Measurements from ENCODE around the gene COL4A1. TPM values are rescaled to one million over a fixed set of nuclear protein-coding genes. Genes with fewer than 3 reads are reported as not detected.
"Not testable (repeated sequence)": the region's sequence is repeated elsewhere in the genome, so short reads cannot be mapped to it uniquely, and the experiment has no call there.

COL4A1 gene
- total RNA-seq, 6 donors from 2014 or later: 81.7 to 309 (median 167) TPM

DNA sequence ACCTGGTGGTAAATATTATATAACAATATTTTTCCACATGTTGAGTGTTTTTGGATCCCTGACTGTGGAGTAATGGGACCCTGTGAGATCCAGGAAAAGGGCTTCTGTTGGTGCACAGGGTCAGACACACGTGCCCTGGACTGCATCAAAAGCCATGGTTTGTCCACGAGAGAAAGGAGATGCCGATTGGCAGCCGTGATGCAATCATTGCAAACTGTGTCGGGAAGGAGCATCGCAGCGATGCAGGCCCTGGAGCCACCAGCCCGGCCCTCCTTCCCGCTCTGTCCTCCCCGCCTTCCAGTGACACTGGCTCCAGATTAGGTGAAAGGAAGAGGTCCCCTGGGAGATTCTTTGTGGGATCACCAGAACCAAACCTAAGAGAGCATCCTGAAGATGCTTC lies 9.2 kb upstream of the COL4A1 start:
- DNase-seq (no peak), ATAC-seq (ENCODE audit: low FRiP score in 2 of 2) (no peak)
- peaks cover 0 to 13% (median 0%) of the 10 kb centered on the region in 4 donors for H3K36me3 ChIP-seq
- H3K4me1 ChIP-seq: peaks cover 31 to 55% (median 37%) of the 10 kb centered on the region in 4 donors
- peak overlapping the region in 1 of 4 donors; percentile 40 for H3K27ac ChIP-seq
- TF ChIP-seq EP300 (IDR thresholded peaks at IDR 0.05) (no peak), POLR2A (IDR thresholded peaks at IDR 0.05) (no peak), POLR2AphosphoS5 (IDR thresholded peaks at IDR 0.05) (no peak)
- TF ChIP-seq, protein P1, sequence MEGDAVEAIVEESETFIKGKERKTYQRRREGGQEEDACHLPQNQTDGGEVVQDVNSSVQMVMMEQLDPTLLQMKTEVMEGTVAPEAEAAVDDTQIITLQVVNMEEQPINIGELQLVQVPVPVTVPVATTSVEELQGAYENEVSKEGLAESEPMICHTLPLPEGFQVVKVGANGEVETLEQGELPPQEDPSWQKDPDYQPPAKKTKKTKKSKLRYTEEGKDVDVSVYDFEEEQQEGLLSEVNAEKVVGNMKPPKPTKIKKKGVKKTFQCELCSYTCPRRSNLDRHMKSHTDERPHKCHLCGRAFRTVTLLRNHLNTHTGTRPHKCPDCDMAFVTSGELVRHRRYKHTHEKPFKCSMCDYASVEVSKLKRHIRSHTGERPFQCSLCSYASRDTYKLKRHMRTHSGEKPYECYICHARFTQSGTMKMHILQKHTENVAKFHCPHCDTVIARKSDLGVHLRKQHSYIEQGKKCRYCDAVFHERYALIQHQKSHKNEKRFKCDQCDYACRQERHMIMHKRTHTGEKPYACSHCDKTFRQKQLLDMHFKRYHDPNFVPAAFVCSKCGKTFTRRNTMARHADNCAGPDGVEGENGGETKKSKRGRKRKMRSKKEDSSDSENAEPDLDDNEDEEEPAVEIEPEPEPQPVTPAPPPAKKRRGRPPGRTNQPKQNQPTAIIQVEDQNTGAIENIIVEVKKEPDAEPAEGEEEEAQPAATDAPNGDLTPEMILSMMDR (IDR thresholded peaks at IDR 0.05): no peak
- H3K9me3 ChIP-seq: no peaks in the 10 kb centered on the region
- WGBS, 2 donors: 79 to 84% methylated on average over 10 of the region's 10 CpGs
- no peaks in the 10 kb centered on the region for H3K27me3 ChIP-seq
- no peak overlapping the region for H3K4me3 ChIP-seq

DNA sequence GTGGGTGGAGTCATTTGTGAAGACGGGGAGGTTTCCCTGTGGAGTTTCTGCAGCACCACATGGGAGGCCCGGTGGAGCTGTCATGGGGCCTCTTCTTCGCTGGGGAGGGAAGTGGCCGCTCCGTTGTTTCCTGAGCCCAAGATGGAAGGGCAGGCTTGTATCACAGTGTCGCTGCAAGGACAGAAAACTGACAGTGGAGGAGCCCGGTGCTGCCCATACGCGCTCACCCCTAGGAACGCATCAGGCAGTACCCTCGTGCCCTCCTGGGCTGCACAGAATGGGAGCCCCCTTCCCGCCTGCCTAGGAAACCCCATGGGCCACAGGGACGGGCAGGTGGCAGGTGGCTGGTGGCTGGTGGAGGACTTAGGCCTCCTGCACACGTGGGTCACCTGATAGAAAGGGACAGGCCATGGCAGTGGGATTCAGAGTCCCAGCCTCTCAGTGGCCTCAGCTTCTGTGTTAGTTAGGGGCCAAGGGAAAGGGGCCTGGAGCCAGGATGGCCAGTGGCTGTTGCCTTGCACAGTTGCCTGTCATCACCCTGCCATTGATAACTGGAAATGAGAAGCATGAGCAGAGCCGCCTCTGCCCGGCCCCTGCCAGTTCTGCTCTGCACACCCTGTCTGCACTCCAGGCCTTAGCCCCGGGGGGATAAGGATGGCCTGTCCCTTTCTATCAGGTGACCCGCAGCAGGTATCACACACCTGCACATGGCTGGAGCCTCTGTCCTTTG lies 7.7 kb upstream of the COL4A1 start:
- Histone ChIP-seq H3K36me3 (peaks cover 0 to 13% (median 0%) of the 10 kb centered on the region in 4 donors), H3K9me3 (no peaks in the 10 kb centered on the region), H3K4me3 (no peak overlapping the region), H3K27me3 (no peaks in the 10 kb centered on the region), H3K27ac (peak overlapping the region in 3 of 4 donors; percentile 26 to 57 (median 40)), H3K4me1 (peaks cover 36 to 54% (median 39%) of the 10 kb centered on the region in 4 donors)
- TF ChIP-seq, protein P1 (IDR thresholded peaks at IDR 0.05): no peak
- 76 to 77% methylated on average over 14 to 18 of the region's 18 CpGs for WGBS, 2 donors
- DNase-seq (peak in 1 of 2 donors; percentile 46), ATAC-seq (ENCODE audit: low FRiP score in 2 of 2) (no peak)

DNA sequence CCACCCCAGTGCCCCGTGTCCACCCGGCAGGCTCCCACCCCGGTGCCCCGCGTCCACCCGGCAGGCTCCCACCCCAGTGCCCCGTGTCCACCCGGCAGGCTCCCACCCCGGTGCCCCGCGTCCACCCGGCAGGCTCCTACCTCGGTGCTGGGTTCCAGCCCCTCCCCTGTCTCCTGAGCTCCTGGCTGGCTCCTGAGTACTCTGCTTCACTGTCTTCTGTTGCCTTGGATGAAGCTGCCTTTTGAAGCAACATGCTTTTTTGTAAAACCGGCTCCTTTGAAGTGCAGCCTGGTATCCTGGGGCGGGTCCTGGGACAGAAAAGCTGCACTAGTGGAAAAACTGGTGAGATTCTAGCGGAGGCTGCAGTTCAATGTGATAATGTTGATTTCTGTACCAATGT lies 6.8 kb upstream of the COL4A1 start:
- Histone ChIP-seq H3K27ac (peak overlapping the region in 1 of 4 donors; percentile 57), H3K36me3 (peaks cover 0 to 17% (median 0%) of the 10 kb centered on the region in 4 donors), H3K4me3 (peak overlapping the region in 1 of 4 donors; percentile 14), H3K4me1 (peaks cover 30 to 51% (median 40%) of the 10 kb centered on the region in 4 donors)
- not testable (repeated sequence) for DNase-seq; H3K9me3 ChIP-seq; H3K27me3 ChIP-seq; ATAC-seq (ENCODE audit: low FRiP score in 2 of 2)
- 63 to 65% methylated on average over 3 of the region's 16 CpGs for WGBS, 2 donors

DNA sequence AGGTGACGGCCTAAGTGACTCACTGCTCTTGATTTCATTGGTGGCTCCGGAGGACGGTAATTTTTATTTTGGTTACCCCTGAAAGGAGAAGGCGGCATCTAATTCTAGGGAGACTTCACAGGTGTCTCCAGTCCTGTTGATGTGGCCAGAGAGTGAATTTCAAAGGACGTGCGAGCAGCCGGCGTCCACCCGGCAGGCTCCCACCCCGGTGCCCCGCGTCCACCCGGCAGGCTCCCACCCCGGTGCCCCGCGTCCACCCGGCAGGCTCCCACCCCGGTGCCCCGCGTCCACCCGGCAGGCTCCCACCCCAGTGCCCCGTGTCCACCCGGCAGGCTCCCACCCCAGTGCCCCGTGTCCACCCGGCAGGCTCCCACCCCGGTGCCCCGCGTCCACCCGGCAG lies 6.3 kb upstream of the COL4A1 start:
- not testable (repeated sequence) for ATAC-seq (ENCODE audit: low FRiP score in 2 of 2)

DNA sequence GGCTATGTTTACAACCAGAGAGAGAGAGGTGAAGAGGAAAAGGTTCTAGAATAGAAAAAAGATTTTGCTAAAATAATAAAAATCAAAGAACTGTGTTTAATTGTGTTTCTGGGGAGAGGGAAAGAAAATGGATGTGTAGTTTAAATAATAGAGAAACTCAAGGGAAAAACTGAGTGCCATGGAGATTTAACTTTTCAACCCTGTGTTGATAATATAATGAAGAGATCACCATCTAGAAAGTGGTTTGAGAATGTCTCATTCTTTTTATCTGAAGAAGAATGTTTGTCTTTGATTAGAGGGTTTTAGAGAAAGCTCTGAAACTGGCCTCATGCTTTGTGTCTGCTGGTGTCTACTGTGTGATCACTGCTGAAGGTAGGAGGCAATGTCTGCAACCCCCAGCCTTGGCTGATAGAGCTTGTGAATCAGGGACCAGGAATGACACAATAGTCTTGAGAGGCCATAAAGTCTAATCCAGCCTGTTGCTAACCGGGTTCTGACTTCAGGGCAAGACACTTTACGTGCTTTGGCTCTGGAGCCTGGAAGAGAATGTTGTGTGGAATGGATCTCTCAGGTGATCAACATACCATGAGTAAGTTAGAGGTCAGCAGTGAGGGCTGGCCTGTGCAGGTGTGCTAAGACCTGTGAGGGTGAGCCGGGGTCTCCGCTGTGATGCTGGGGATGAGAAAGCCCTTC lies 5.5 kb upstream of the COL4A1 start:
- no peak for DNase-seq
- WGBS, 2 donors: 50 to 69% methylated on average over 4 of the region's 4 CpGs
- ATAC-seq (ENCODE audit: low FRiP score in 2 of 2): no peak
- H3K4me1 ChIP-seq: peaks cover 19 to 54% (median 35%) of the 10 kb centered on the region in 4 donors
- no peaks in the 10 kb centered on the region for H3K9me3 ChIP-seq
- peak overlapping the region; percentile 64 to 95 (median 93) for H3K27ac ChIP-seq
- peak overlapping the region in 1 of 4 donors; percentile 81 for H3K4me3 ChIP-seq
- H3K36me3 ChIP-seq: peaks cover 0 to 17% (median 0%) of the 10 kb centered on the region in 4 donors
- peaks cover 0 to 5% (median 0%) of the 10 kb centered on the region in 4 donors for H3K27me3 ChIP-seq
- TF ChIP-seq POLR2A (IDR thresholded peaks at IDR 0.05) (no peak), POLR2AphosphoS5 (IDR thresholded peaks at IDR 0.05) (no peak)
- TF ChIP-seq, protein P1 (IDR thresholded peaks at IDR 0.05): no peak

More for the DNA sequence above, 6.3 kb upstream of the COL4A1 start:
- Histone ChIP-seq H3K27ac (peak overlapping the region in 2 of 4 donors; percentile 93), H3K4me3 (peak overlapping the region in 2 of 4 donors; percentile 9 to 81), H3K4me1 (peaks cover 26 to 47% (median 38%) of the 10 kb centered on the region in 4 donors), H3K36me3 (peaks cover 0 to 17% (median 0%) of the 10 kb centered on the region in 4 donors)
- DNase-seq, H3K27me3 ChIP-seq, H3K9me3 ChIP-seq: not testable (repeated sequence)
- WGBS, 2 donors: 81 to 87% methylated on average over 4 to 15 of the region's 29 CpGs

All from upper lobe of left lung (tissue), 6 donors.